HG03060 (cell line): ENCODE measurements around the gene ZGLP1.

Experiments
- ATAC-seq: cut with Tn5 transposase; IDR thresholded peaks from one replicate; pipeline ENCODE4 v1.9.1; 2021; ENCODE audit warnings: low read depth, moderate number of reproducible peaks; ENCODE audit not compliant: unreplicated experiment

Gene ZGLP1

GRCh38 chr19:10295847-10296591 lies 13.6 kb downstream of the ZGLP1 start:
- ATAC-seq: no peak

GRCh38 chr19:10295305-10295846 lies 14.2 kb downstream of the ZGLP1 start:
- no peak for ATAC-seq

DNA sequence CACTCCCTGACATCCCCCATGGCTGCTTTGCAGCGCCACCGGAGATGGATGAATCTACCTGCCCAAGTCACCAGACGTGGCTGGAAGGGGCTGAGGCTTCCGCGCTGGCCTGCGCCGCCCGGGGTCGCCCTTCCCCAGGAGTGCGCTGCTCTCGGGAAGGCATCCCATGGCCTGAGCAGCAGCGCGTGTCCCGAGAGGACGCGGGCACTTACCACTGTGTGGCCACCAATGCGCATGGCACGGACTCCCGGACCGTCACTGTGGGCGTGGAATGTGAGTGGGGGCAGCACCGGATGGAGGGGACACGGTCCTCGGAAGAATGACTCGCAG lies 15.3 kb downstream of the ZGLP1 start:
- no peak for ATAC-seq

DNA sequence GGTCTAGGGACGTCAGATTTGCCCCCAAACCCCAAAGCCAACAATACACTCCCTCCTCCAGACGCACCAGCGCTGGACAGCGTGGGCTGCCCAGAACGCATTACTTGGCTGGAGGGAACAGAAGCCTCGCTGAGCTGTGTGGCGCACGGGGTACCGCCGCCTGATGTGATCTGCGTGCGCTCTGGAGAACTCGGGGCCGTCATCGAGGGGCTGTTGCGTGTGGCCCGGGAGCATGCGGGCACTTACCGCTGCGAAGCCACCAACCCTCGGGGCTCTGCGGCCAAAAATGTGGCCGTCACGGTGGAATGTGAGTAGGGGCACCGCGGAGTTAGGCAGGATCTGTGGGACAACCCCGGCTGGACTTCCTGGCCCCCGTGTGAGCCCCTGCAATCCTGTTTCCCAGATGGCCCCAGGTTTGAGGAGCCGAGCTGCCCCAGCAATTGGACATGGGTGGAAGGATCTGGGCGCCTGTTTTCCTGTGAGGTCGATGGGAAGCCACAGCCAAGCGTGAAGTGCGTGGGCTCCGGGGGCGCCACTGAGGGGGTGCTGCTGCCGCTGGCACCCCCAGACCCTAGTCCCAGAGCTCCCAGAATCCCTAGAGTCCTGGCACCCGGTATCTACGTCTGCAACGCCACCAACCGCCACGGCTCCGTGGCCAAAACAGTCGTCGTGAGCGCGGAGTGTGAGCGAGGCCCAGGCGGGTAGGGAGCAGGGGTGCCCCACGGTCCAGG lies 15.8 kb downstream of the ZGLP1 start:
- ATAC-seq: no peak

DNA sequence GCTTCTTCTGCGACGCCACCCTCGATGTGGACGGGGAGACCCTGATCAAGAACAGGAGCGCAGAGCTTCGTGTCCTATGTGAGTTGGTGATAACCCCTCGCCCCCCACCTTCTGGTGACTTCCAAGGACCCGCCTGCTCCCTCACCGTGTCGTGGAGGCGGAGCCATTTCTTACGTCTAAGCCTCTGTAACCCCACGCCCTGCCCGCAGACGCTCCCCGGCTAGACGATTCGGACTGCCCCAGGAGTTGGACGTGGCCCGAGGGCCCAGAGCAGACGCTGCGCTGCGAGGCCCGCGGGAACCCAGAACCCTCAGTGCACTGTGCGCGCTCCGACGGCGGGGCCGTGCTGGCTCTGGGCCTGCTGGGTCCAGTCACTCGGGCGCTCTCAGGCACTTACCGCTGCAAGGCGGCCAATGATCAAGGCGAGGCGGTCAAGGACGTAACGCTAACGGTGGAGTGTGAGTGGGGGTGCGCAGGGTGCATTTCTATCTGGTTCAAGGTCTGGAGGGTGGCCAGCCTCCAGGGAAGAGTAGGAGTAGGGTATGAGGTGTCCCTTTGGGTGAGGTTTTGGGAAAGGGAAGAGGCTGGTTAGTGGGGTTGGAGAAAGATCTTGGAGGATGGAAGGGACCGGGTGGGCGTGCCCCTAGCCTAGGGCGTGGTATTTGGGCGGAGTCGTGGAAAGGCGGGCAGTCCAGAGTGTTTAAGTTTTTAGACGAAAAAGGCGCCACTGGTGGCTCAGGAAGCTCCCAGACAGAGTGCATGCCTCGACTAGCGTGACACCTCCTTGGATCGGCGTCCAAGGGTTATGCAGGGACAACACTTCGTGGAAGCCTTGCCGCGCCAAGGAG lies 16.6 kb downstream of the ZGLP1 start:
- no peak for ATAC-seq

DNA sequence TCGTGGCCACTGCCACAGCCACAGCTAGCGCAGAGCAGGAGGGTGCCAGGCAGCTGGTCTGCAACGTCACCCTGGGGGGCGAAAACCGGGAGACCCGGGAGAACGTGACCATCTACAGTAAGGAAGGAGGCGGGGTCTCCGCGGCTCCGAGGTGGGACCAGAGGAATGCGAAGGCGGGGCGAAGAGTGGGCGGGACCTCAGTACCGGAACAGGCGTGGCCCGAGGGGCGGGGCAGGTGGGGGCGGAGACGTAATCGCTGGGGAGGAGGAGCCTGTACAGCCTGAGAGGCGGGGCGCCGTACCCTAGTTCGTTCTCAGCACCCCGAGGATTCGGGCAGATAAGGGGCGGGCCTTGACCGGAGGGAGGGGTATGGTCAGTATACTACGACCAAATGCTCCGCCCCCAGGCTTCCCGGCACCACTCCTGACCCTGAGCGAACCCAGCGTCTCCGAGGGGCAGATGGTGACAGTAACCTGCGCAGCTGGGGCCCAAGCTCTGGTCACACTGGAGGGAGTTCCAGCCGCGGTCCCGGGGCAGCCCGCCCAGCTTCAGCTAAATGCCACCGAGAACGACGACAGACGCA lies 17.3 kb downstream of the ZGLP1 start:
- no peak for ATAC-seq

- no peak for ATAC-seq
These were observed 17.9 kb downstream of the ZGLP1 start for GRCh38 chr19:10291554-10292205.

GRCh38 chr19:10290876-10291553 lies 18.6 kb downstream of the ZGLP1 start:
- ATAC-seq: no peak

DNA sequence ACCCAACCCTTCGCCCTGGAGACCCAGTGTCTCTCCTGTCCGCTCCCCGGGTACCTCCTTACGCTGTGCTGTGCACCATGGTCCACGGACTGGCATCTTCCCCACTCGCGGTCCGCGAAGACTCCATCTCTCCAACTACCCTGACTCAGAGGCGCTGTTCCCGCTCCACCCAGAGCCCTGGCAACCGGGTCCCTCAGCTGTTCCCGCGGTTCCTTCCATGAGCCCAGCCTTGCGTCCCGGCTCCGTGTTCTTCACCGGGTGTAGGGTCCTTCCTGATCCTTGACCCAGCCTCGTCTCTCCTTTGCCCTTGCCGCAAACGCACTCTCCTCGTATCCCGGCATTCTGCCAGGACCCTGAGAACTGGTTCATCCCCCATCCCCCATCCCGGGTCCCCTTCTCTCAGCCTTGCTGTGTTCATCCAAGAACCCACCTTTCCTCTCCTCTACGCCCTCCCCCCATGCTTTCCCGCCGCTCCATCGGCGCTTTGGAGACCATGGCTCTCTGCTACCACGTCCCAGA lies 19.2 kb downstream of the ZGLP1 start:
- no peak for ATAC-seq

GRCh38 chr19:10289836-10290356 lies 19.7 kb downstream of the ZGLP1 start, which contains the start of gene ICAM5:
ICAM5 (plus strand) TSS chr19:10289952; CDS start chr19:10290044, 92 bp downstream.
- ATAC-seq: no peak

DNA sequence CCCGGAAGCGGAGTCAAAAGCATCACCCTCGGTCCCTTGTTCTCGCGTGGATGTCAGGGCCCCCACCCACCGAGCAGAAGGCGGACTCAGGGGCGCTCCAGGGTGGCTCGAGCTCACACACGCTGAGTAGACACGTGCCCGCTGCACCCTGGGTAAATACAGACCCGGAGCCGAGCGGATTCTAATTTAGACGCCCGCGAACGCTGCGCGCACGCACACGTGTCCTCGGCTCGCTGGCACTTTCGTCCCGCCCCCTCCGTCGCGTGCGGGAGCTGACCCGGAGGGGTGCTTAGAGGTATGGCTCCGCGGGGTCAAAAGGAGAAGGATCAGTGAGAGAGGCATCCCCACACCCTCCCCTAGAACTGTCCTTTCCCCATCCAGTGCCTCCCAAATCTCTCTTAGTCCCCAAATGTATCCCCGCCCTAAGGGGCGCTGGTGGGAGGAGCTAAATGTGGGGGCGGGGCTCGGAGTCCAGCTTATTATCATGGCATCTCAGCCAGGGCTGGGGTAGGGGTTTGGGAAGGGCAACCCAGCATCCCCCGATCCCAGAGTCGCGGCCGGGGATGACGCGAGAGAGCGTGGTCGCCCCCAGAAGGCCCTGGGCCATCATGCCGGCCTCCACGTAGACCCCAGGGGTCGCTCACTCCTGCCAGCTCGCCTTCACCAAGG lies 20.3 kb downstream of the ZGLP1 start:
- no peak for ATAC-seq

GRCh38 chr19:10288662-10289166 lies 20.9 kb downstream of the ZGLP1 start:
- ATAC-seq: no peak

- ATAC-seq: no peak
These were observed 22.5 kb downstream of the ZGLP1 start, which contains the start of gene ICAM4 for GRCh38 chr19:10286803-10287737. ICAM4 (plus strand) TSS chr19:10286955; CDS start chr19:10287013, 58 bp downstream.

- no peak for ATAC-seq
These were observed 24.2 kb downstream of the ZGLP1 start for GRCh38 chr19:10285393-10285792.

GRCh38 chr19:10284960-10285278 lies 24.7 kb downstream of the ZGLP1 start:
- no peak for ATAC-seq

GRCh38 chr19:10284065-10284959 lies 25.3 kb downstream of the ZGLP1 start:
- ATAC-seq: no peak
